SK-MEL-5 (cell line): ENCODE measurements around the gene TMUB2. TPM values are rescaled to one million over a fixed set of nuclear protein-coding genes. Genes with fewer than 3 reads are reported as not detected.
"Not testable (repeated sequence)": the region's sequence is repeated elsewhere in the genome, so short reads cannot be mapped to it uniquely, and the experiment has no call there.

Source experiments
- DNase-seq: peaks from one replicate; pipeline ENCODE4 v3.0.0-alpha.2; 2016; ENCODE audit warnings: low read depth, low spot score
- in situ Hi-C: cut with HindIII; loops from 2 replicates; pipeline ENCODE4 v1.10.0; 2016; ENCODE audit warnings: low sequenced_read_pairs, high pct_unique_total_duplicates, low pct_unique_long_range_greater_than_20kb
- small RNA-seq, 2 experiments: library from RNA; depleted of rRNA; stranded (forward); fragments of <200 nt; gene quantifications; one replicate each; pipeline ENCODE3, GENCODE V24; 2014
- total RNA-seq: library from RNA; depleted of rRNA; stranded (reverse); fragments of >200 nt; shearing (Covaris generic); gene quantifications from 2 replicates; pipeline ENCODE4 v1.2.3, GENCODE V29; 2014; rRNA removed

TMUB2 gene
- total RNA-seq, 1 experiment from 2014 or later: 27.0 TPM

- DNase-seq: no peak
- in situ Hi-C loops: no loop called here
These were observed 42.3 kb downstream of the TMUB2 start for GRCh38 chr17:44229090-44229489.

GRCh38 chr17:44230140-44230539 lies 43.4 kb downstream of the TMUB2 start:
- in situ Hi-C loops: no loop called here

GRCh38 chr17:44232061-44232460 lies 45.3 kb downstream of the TMUB2 start:
- in situ Hi-C loops: no loop called here
- no peak for DNase-seq

More at GRCh38 chr17:44230140-44230539, 43.4 kb downstream of the TMUB2 start:
- no peak for DNase-seq

- in situ Hi-C loops: no loop called here
These were observed 46.8 kb downstream of the TMUB2 start for GRCh38 chr17:44233582-44233981.

GRCh38 chr17:44235583-44235936 lies 48.8 kb downstream of the TMUB2 start:
- in situ Hi-C loops: no loop called here
- DNase-seq: no peak

More at GRCh38 chr17:44233582-44233981, 46.8 kb downstream of the TMUB2 start:
- no peak for DNase-seq

- in situ Hi-C loops: no loop called here
- DNase-seq: no peak
These were observed 49.7 kb downstream of the TMUB2 start for GRCh38 chr17:44236444-44236991.

- in situ Hi-C loops, DNase-seq: not testable (repeated sequence)
These were observed 51.1 kb downstream of the TMUB2 start for GRCh38 chr17:44237886-44238285.

- in situ Hi-C loops: no loop called here
- DNase-seq: no peak
These were observed 54.4 kb downstream of the TMUB2 start for GRCh38 chr17:44241106-44241624.

Small RNA genes within 50 kb of the gene (small RNA-seq; reads per million reads assigned to genes)
- gene MIR6782: 0 to 0.05 reads per million in 2 experiments

Other genes starting within 250 kb of the TMUB2 start
- 1.3 TPM in 1 of 2 replicates, not detected in the other for gene PPY, start 244.5 kb upstream of the TMUB2 start, total RNA-seq
- not detected in 2 replicates for gene PYY, start 233.0 kb upstream of the TMUB2 start, total RNA-seq
- 0.96 and 1.8 TPM in 2 replicates for gene NAGS, start 182.3 kb upstream of the TMUB2 start, total RNA-seq
- 72.6 and 77.1 TPM in 2 replicates for gene TMEM101, start 172.0 kb upstream of the TMUB2 start, total RNA-seq
- 49.2 and 49.8 TPM in 2 replicates for gene LSM12, start 120.3 kb upstream of the TMUB2 start, total RNA-seq
- 81.4 and 84.1 TPM in 2 replicates for gene G6PC3, start 116.2 kb upstream of the TMUB2 start, total RNA-seq
- gene HDAC5, start 63.3 kb upstream of the TMUB2 start, total RNA-seq: 30.6 and 33.7 TPM in 2 replicates
- 3.2 and 4.2 TPM in 2 replicates for gene HROB, start 45.0 kb upstream of the TMUB2 start, total RNA-seq
- not detected in 2 replicates for gene ASB16, start 16.3 kb upstream of the TMUB2 start, total RNA-seq
- 28.8 and 29.9 TPM in 2 replicates for gene ATXN7L3, start 12.9 kb downstream of the TMUB2 start, total RNA-seq
- 52.9 and 59.1 TPM in 2 replicates for gene UBTF, start 32.7 kb downstream of the TMUB2 start, total RNA-seq
- gene SLC4A1, start 81.2 kb downstream of the TMUB2 start, total RNA-seq: 0.05 TPM in 1 of 2 replicates, not detected in the other
- 0.50 and 0.67 TPM in 2 replicates for gene RUNDC3A, start 121.6 kb downstream of the TMUB2 start, total RNA-seq
- 121 and 134 TPM in 2 replicates for gene SLC25A39, start 137.9 kb downstream of the TMUB2 start, total RNA-seq
- 197 and 275 TPM in 2 replicates for gene GRN, start 158.3 kb downstream of the TMUB2 start, total RNA-seq
- 5.0 and 5.3 TPM in 2 replicates for gene FAM171A2, start 176.9 kb downstream of the TMUB2 start, total RNA-seq
- gene ITGA2B, start 202.7 kb downstream of the TMUB2 start, total RNA-seq: 0.43 TPM in 1 of 2 replicates, not detected in the other